HepG2 (cell line): Measurements from ENCODE around the gene OR6S1. TPM values are rescaled to one million over a fixed set of nuclear protein-coding genes. Genes with fewer than 3 reads are reported as not detected.

ENCODE experiments used
- ARID4A ChIP-seq: sonication (generic); formaldehyde crosslinking; IDR thresholded peaks from 2 replicates; pipeline ENCODE4 v1.5.0; 2020; ENCODE audit warnings: mild to moderate bottlenecking, missing genetic modification reagents, borderline replicate concordance
- HNF4A ChIP-seq: sonication (generic); formaldehyde crosslinking; IDR thresholded peaks from 2 replicates; pipeline ENCODE4 v1.4.0; 2020; ENCODE audit warnings: missing genetic modification reagents
- MAFF ChIP-seq: IDR thresholded peaks from 2 replicates; pipeline ENCODE4 v1.6.1; 2011; ENCODE audit warnings: low read depth, low read length, improper control_type of control experiment
- MYPOP ChIP-seq: sonication (generic); formaldehyde crosslinking; IDR thresholded peaks from 2 replicates; pipeline ENCODE4 v1.8.1; 2023; ENCODE audit warnings: mild to moderate bottlenecking, moderate library complexity, missing genetic modification reagents
- PBX3 ChIP-seq: sonication (generic); formaldehyde crosslinking; IDR thresholded peaks from 2 replicates; pipeline ENCODE4 v1.8.1; 2023; ENCODE audit warnings: missing genetic modification reagents, inconsistent platforms, borderline replicate concordance
- RNF219 ChIP-seq: sonication (generic); formaldehyde crosslinking; IDR thresholded peaks from 2 replicates; pipeline ENCODE4 v1.5.0; 2020; ENCODE audit warnings: mild to moderate bottlenecking, missing genetic modification reagents
- THYN1 ChIP-seq: sonication (generic); formaldehyde crosslinking; IDR thresholded peaks from 2 replicates; pipeline ENCODE4 v1.8.1; 2023; ENCODE audit warnings: low read depth, mild to moderate bottlenecking, moderate library complexity, missing genetic modification reagents, borderline replicate concordance
- TOPORS ChIP-seq: sonication (generic); formaldehyde crosslinking; IDR thresholded peaks from 2 replicates; pipeline ENCODE4 v1.8.0; 2023; ENCODE audit warnings: mild to moderate bottlenecking, missing genetic modification reagents
- ZBTB37 ChIP-seq: sonication (generic); formaldehyde crosslinking; IDR thresholded peaks from 2 replicates; pipeline ENCODE4 v1.4.0; 2020; ENCODE audit warnings: mild to moderate bottlenecking, missing genetic modification reagents
- ZBTB42 ChIP-seq: sonication (generic); formaldehyde crosslinking; IDR thresholded peaks from 2 replicates; pipeline ENCODE4 v1.5.0; 2020; ENCODE audit warnings: mild to moderate bottlenecking, missing genetic modification reagents
- ZNF260 ChIP-seq: sonication (generic); formaldehyde crosslinking; IDR thresholded peaks from 2 replicates; pipeline ENCODE4 v1.4.0; 2020; ENCODE audit warnings: missing genetic modification reagents, low read depth, mild to moderate bottlenecking, borderline replicate concordance
- ZNF382 ChIP-seq: sonication (generic); formaldehyde crosslinking; IDR thresholded peaks from 2 replicates; pipeline ENCODE4 v1.5.0; 2020; ENCODE audit warnings: missing genetic modification reagents, mild to moderate bottlenecking, borderline replicate concordance
- ZNF614 ChIP-seq: IDR thresholded peaks from 2 replicates; pipeline ENCODE4 v1.6.1; 2018; ENCODE audit warnings: missing biosample characterization, missing genetic modification reagents, inconsistent platforms, borderline replicate concordance
- ZNF740 ChIP-seq: sonication (generic); formaldehyde crosslinking; IDR thresholded peaks from 2 replicates; pipeline ENCODE4 v1.4.0; 2020; ENCODE audit warnings: missing genetic modification reagents
- polyA plus RNA-seq, 8 experiments: library from polyadenylated mRNA; depleted of rRNA in 3 of 8; stranded (reverse) in 7 of 8; unstranded in 1 of 8; fragments of >200 nt; fragmentation: Illumina TruSeq in 4 of 8; extraction: Trizol in 4 of 8; gene quantifications; 2 replicates each; pipeline versions ENCODE4 v1.2.1 to v1.2.3, GENCODE V29; 2011 to 2016; ENCODE audit warnings: low read depth in 4 of 8, missing spikeins in 1 of 8, mixed read lengths in 1 of 8; ENCODE audit not compliant: insufficient read depth in 1 of 8
- total RNA-seq, 5 experiments: library from RNA; depleted of rRNA; stranded (reverse); fragments of >200 nt; fragmentation: Illumina TruSeq; extraction: Trizol; gene quantifications; 2 replicates each; pipeline ENCODE4 v1.2.3, GENCODE V29; 2016; ENCODE audit warnings: low read depth in 1 of 5

OR6S1 gene
- total and polyA plus RNA-seq, 2 of the 13 experiments (the other 11 are each of a cell fraction or from before 2014, with no cell fraction given), result 0.09 TPM; not detected in 1

GRCh38 chr14:20683125-20683890 is 41.8 kb upstream of the OR6S1 start (continued):
- TF ChIP-seq ZNF614 (CRISPR knock-in tag) (no peak; the same call in 1 of the 2 replicates), ARID4A (CRISPR knock-in tag) (no peak; the same call in 1 of the 2 replicates), THYN1 (CRISPR knock-in tag) (0 out of 2 replicates have a peak, but pooled peaks have one; percentile 31), ZNF382 (CRISPR knock-in tag) (no peak), MAFF (no peak), MYPOP (CRISPR knock-in tag) (peak; percentile 3; the same call in 1 of the 2 replicates), ZBTB42 (no peak), ZBTB37 (CRISPR knock-in tag) (0 out of 2 replicates have a peak, but pooled peaks have one; percentile 23), PBX3 (CRISPR knock-in tag) (no peak), ZNF740 (CRISPR knock-in tag) (no peak; the same call in 1 of the 2 replicates), RNF219 (peak; percentile 35; the same call in 1 of the 2 replicates), HNF4A (CRISPR knock-in tag) (peak; percentile 30; the same call in 1 of the 2 replicates), ZNF260 (CRISPR knock-in tag) (no peak), TOPORS (no peak)
